Cerebellar cortex (tissue), 1 donor: ENCODE measurements around the gene SPDYE5.

ENCODE experiments used
- DNase-seq: peaks from one replicate; pipeline ENCODE4 v3.0.0-alpha.2; 2015; ENCODE audit warnings: low spot score

Gene SPDYE5

GRCh38 chr7:75536940-75537538 lies 44.9 kb downstream of the SPDYE5 start:
- no peak for DNase-seq

GRCh38 chr7:75537731-75538130 lies 45.6 kb downstream of the SPDYE5 start:
- no peak for DNase-seq

- no peak for DNase-seq
Measured at GRCh38 chr7:75546237-75547015, 54.3 kb downstream of the SPDYE5 start.
